Right lobe of liver (tissue), 6 donors: ENCODE data around the gene GNB1L. TPM values are rescaled to one million over a fixed set of nuclear protein-coding genes. Genes with fewer than 3 reads are reported as not detected.

Experiments
- ATAC-seq, 4 donors: fragments of 200-7000 bp; cut with Tn5 transposase; one replicate each; pipeline ENCODE4 v1.9.1; 2020; ENCODE audit warnings: mild to moderate bottlenecking in 4 of 4, moderate library complexity in 4 of 4
- DNase-seq, 3 donors: peaks; one replicate each; pipeline ENCODE4 v3.0.0-alpha.2; 2020
- H3K27ac ChIP-seq, 3 donors: fragments of 200-600 bp; one replicate each; pipeline ENCODE4 v1.8.0; 2022
- H3K27me3 ChIP-seq, 2 donors: fragments of 200-600 bp; one replicate each; pipeline ENCODE4 v1.8.0; 2022
- H3K36me3 ChIP-seq, 4 donors: fragments of 200-600 bp; sonication (generic) in 1 of 4; one replicate each; pipeline versions ENCODE4 v1.5.1 to v1.8.0; 2017 to 2022; ENCODE audit warnings: control low read depth in 1 of 4
- H3K4me1 ChIP-seq, 4 donors: fragments of 200-600 bp; sonication (generic) in 1 of 4; one replicate each; pipeline versions ENCODE4 v1.5.1 to v1.8.0; 2017 to 2022; ENCODE audit warnings: control low read depth in 1 of 4
- H3K4me3 ChIP-seq, 3 donors: fragments of 200-600 bp; one replicate each; pipeline ENCODE4 v1.8.0; 2022
- H3K9me3 ChIP-seq, 4 donors: fragments of 200-600 bp; sonication (generic) in 1 of 4; one replicate each; pipeline versions ENCODE4 v1.5.1 to v1.8.0; 2017 to 2022; ENCODE audit warnings: control low read depth in 1 of 4
- CTCF ChIP-seq, 4 donors: fragments of 200-600 bp in 3 of 4; fragments of 450-650 bp in 1 of 4; IDR thresholded peaks; one replicate each; pipeline versions ENCODE4 v1.5.1 to v1.8.0; 2016 to 2022; ENCODE audit warnings: antibody characterized with exemption in 4 of 4, mild to moderate bottlenecking in 2 of 4
- POLR2A ChIP-seq: fragments of 450-650 bp; IDR thresholded peaks from one replicate; pipeline ENCODE4 v1.6.1; 2017; ENCODE audit warnings: antibody characterized with exemption, mild to moderate bottlenecking
- WGBS: methylation state at CpG from one replicate; pipeline ENCODE4 v1.1.6; 2018; ENCODE audit warnings: low coverage, low lambda C conversion rate; ENCODE audit not compliant: insufficient coverage; ENCODE audit errors: missing lambda C conversion rate; 5-methylcytosine and 5-hydroxymethylcytosine counted together
- intact Hi-C, 2 donors: fragments of 100-400 bp; cut with DNase I; formaldehyde crosslinking; loops; one replicate each; pipeline versions ENCODE4 v1.11.2 to v1.14.1; 2022
- total RNA-seq, 6 experiments: library from RNA; depleted of rRNA in 2 of 6; stranded (reverse); fragments of >200 nt in 2 of 6; fragmentation: NEBNext Ultra II Directional in 3 of 6; extraction: Animal tissue kit (Norgen Biotek cat#: 25700) in 3 of 6; gene quantifications; one replicate each; pipeline versions ENCODE4 v1.1.0 to v1.2.4, GENCODE V29; 2016 to 2023
- donor health status: DM: no; HTN: yes; CAD: no.
- donor health status: DM: no; HTN: no; CAD: no.
- donor health status: DM: no; HTN: no; CAD: no.
- donor health status: DM: no; HTN: yes; CAD: no.
- donor health status: DM: no; HTN: yes; CAD: no.

Gene GNB1L
- total RNA-seq, 6 experiments from 2014 or later: 1.4 to 3.2 (median 2.7) TPM

DNA sequence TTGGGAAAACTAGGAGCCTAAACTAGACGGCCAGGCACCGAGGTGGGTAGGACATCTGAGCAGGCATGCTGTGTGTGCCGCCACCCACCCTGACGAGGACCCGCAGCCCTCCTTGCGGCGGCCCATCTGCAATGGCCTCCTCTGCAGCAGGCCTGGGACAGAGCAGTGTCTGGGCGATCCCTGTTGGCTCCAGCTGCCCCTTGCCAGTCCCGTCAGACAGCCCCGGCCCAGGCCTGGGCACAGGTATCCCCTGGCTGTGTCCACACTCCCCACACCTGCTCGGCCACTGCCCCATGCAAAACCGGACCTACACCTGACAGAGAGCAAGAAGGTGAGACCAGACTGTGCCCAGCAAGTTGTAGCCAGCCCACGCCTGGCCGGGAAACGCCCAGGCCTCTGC lies 38.7 kb upstream of the GNB1L start:
- intact Hi-C loops: loop anchor here in 1 of 2 donors (10.0 kb wide), 1 partner anchor 109 kb away; no protein-coding TSS in a partner anchor
- no peak for DNase-seq
- Histone ChIP-seq H3K9me3 (no peaks in the 10 kb centered on the region), H3K4me1 (peaks cover 0 to 6% (median 0%) of the 10 kb centered on the region in 4 donors), H3K27ac (no peak overlapping the region), H3K36me3 (peaks cover 0 to 27% (median 2%) of the 10 kb centered on the region in 4 donors), H3K27me3 (no peaks in the 10 kb centered on the region), H3K4me3 (no peak overlapping the region)
- no peak for TF ChIP-seq POLR2A
- no peak for TF ChIP-seq CTCF (IDR thresholded peaks at IDR 0.05)
- no peak for ATAC-seq
- no CpG with 5 or more reads among the region's 15 CpGs for WGBS

GRCh38 chr22:19892925-19893324 lies 38.3 kb upstream of the GNB1L start:
- H3K4me3 ChIP-seq: no peak overlapping the region
- H3K4me1 ChIP-seq: peaks cover 0 to 6% (median 0%) of the 10 kb centered on the region in 4 donors
- ATAC-seq: no peak
- intact Hi-C loops: loop anchor here in 1 of 2 donors (10.0 kb wide), 1 partner anchor 108 kb away; no protein-coding TSS in a partner anchor
- DNase-seq: no peak
- no peaks in the 10 kb centered on the region for H3K27me3 ChIP-seq
- H3K27ac ChIP-seq: no peak overlapping the region
- 86% methylated on average over 9 of the region's 13 CpGs for WGBS
- no peaks in the 10 kb centered on the region for H3K9me3 ChIP-seq
- H3K36me3 ChIP-seq: peaks cover 0 to 27% (median 2%) of the 10 kb centered on the region in 4 donors
- TF ChIP-seq CTCF (IDR thresholded peaks at IDR 0.05) (no peak), POLR2A (no peak)

- intact Hi-C loops: loop anchor here in 1 of 2 donors (10.0 kb wide), 1 partner anchor 108 kb away; no protein-coding TSS in a partner anchor
- WGBS: 58% methylated on average over 15 of the region's 24 CpGs
- ATAC-seq (peak in 3 of 4 donors; percentile 11 to 61 (median 18)), DNase-seq (no peak)
- Histone ChIP-seq H3K9me3 (no peaks in the 10 kb centered on the region), H3K4me3 (no peak overlapping the region), H3K27me3 (no peaks in the 10 kb centered on the region), H3K36me3 (peaks cover 0 to 21% (median 2%) of the 10 kb centered on the region in 4 donors), H3K4me1 (peaks cover 0 to 6% (median 0%) of the 10 kb centered on the region in 4 donors), H3K27ac (no peak overlapping the region)
- TF ChIP-seq CTCF (IDR thresholded peaks at IDR 0.05) (no peak), POLR2A (no peak)
These were observed 37.7 kb upstream of the GNB1L start for GRCh38 chr22:19892257-19892879.

- TF ChIP-seq POLR2A (no peak), CTCF (IDR thresholded peaks at IDR 0.05) (no peak)
- intact Hi-C loops: loop anchor here in 1 of 2 donors (10.0 kb wide), 1 partner anchor 107 kb away; no protein-coding TSS in a partner anchor
- H3K27me3 ChIP-seq: no peaks in the 10 kb centered on the region
- WGBS: 39% methylated on average over 10 of the region's 32 CpGs
- no peaks in the 10 kb centered on the region for H3K9me3 ChIP-seq
- ATAC-seq: peak in 3 of 4 donors; percentile 24 to 33 (median 26)
- H3K36me3 ChIP-seq: peaks cover 0 to 19% (median 2%) of the 10 kb centered on the region in 4 donors
- no peak for DNase-seq
- peaks cover 0 to 6% (median 0%) of the 10 kb centered on the region in 4 donors for H3K4me1 ChIP-seq
- no peak overlapping the region for H3K4me3 ChIP-seq
- no peak overlapping the region for H3K27ac ChIP-seq
These were observed 36.9 kb upstream of the GNB1L start for GRCh38 chr22:19891317-19892256.
